ENCODE measurements around the gene TEX2. TPM values are rescaled to one million over a fixed set of nuclear protein-coding genes. Genes with fewer than 3 reads are reported as not detected.

Gene TEX2
- total RNA-seq, 1 donor from 2014 or later, result 15.9 TPM

Other genes starting within 250 kb of the TEX2 start
- 69.1 and 70.0 TPM in 2 replicates for gene ICAM2, start 242.6 kb downstream of the TEX2 start, total RNA-seq
- 139 and 143 TPM in 2 replicates for gene ERN1, start 133.1 kb downstream of the TEX2 start, total RNA-seq
- 6.5 and 7.9 TPM in 2 replicates for gene PECAM1, start 127.6 kb upstream of the TEX2 start, total RNA-seq
- gene MILR1, start 185.9 kb upstream of the TEX2 start, total RNA-seq, result 3.6 and 5.4 TPM in 2 replicates
- gene POLG2, start 233.8 kb upstream of the TEX2 start, total RNA-seq, result 29.3 and 31.8 TPM in 2 replicates
- 884 and 889 TPM in 2 replicates for gene DDX5, start 243.0 kb upstream of the TEX2 start, total RNA-seq
- 48.3 and 51.6 TPM in 2 replicates for gene CEP95, start 243.7 kb upstream of the TEX2 start, total RNA-seq

Data from T-helper 1 cell treated with Interleukin-12 subunit alpha and Interleukin-12 subunit beta and Interleukin-4 antibody, amounts not matched to agents 30 ng/mL and 1 ng/mL, for 36 hours (primary cell).